ENCODE results near the gene CDC14B.

- TF ChIP-seq CTCF (IDR thresholded peaks at IDR 0.05) (no peak), POLR2A (IDR thresholded peaks at IDR 0.05) (no peak)
Observed at GRCh38 chr9:96616817-96617438, 2.7 kb downstream of the CDC14B start.
